Esophagus (tissue), 2 donors: ENCODE data around the gene RNF4. TPM values are rescaled to one million over a fixed set of nuclear protein-coding genes. Genes with fewer than 3 reads are reported as not detected.
"Not testable (repeated sequence)": the region's sequence is repeated elsewhere in the genome, so short reads cannot be mapped to it uniquely, and the experiment has no call there.

Experiments
- H3K27ac ChIP-seq, 2 donors: one replicate each; pipeline ENCODE4 v1.5.1; 2013; ENCODE audit warnings: low read depth in 2 of 2, mild to moderate bottlenecking in 2 of 2, inconsistent platforms in 1 of 2, low read length in 1 of 2, moderate library complexity in 1 of 2
- H3K27me3 ChIP-seq, 2 donors: one replicate each; pipeline ENCODE4 v1.6.1; 2013; ENCODE audit warnings: low read length in 2 of 2, control low read depth in 1 of 2, mild to moderate bottlenecking in 1 of 2; ENCODE audit not compliant: insufficient read depth in 2 of 2, control insufficient read depth in 1 of 2
- H3K36me3 ChIP-seq, 2 donors: one replicate each; pipeline ENCODE4 v1.6.1; 2013; ENCODE audit warnings: low read length in 1 of 2; ENCODE audit not compliant: control insufficient read depth in 2 of 2, insufficient read depth in 2 of 2
- H3K4me1 ChIP-seq, 2 donors: one replicate each; pipeline ENCODE4 v1.6.1; 2013; ENCODE audit warnings: low read length in 1 of 2; ENCODE audit not compliant: control insufficient read depth in 2 of 2, insufficient read depth in 2 of 2
- H3K4me3 ChIP-seq, 2 donors: one replicate each; pipeline ENCODE4 v1.5.1; 2013; ENCODE audit warnings: low read length in 2 of 2, mild to moderate bottlenecking in 2 of 2, low read depth in 1 of 2, moderate library complexity in 1 of 2
- H3K9me3 ChIP-seq, 2 donors: one replicate each; pipeline ENCODE4 v1.6.1; 2013; ENCODE audit warnings: mild to moderate bottlenecking in 2 of 2, low read depth in 1 of 2, low read length in 1 of 2, moderate library complexity in 1 of 2; ENCODE audit not compliant: control insufficient read depth in 2 of 2, insufficient read depth in 1 of 2
- WGBS, 2 donors: extraction: QIAGEN DNeasy Blood & Tissue Kit; methylation state at CpG; one replicate each; pipeline ENCODE4 v1.1.7; 2013; 5-methylcytosine and 5-hydroxymethylcytosine counted together
- polyA plus RNA-seq, 2 donors: library from polyadenylated mRNA; stranded (reverse); fragments of 200-250 nt; gene quantifications; one replicate each; pipeline ENCODE4 v1.2.3, GENCODE V29; 2013
- donor health status: healthy with polysubstance abuse.
- donor health status: Bipolar disorder and iron deficiency.

Gene RNF4
- polyA plus RNA-seq, 2 donors, result 14.3 to 18.3 TPM

GRCh38 chr4:2514944-2515343 lies 46.0 kb downstream of the RNF4 start:
- H3K36me3 ChIP-seq, result peaks cover 11 to 38% of the 10 kb centered on the region in 2 donors
- H3K4me3 ChIP-seq, H3K4me1 ChIP-seq, H3K27me3 ChIP-seq, H3K27ac ChIP-seq, H3K9me3 ChIP-seq: not testable (repeated sequence)
- WGBS, 2 donors, result 77 to 84% methylated on average over 11 of the region's 11 CpGs

GRCh38 chr4:2515830-2516550 lies 47.1 kb downstream of the RNF4 start:
- Histone ChIP-seq H3K27ac (no peak overlapping the region), H3K27me3 (no peaks in the 10 kb centered on the region), H3K36me3 (peaks cover 11 to 31% of the 10 kb centered on the region in 2 donors), H3K4me1 (no peaks in the 10 kb centered on the region), H3K4me3 (no peak overlapping the region), H3K9me3 (no peaks in the 10 kb centered on the region)
- 67 to 68% methylated on average over 4 of the region's 4 CpGs for WGBS, 2 donors

- Histone ChIP-seq H3K4me1 (no peaks in the 10 kb centered on the region), H3K36me3 (peaks cover 11 to 31% of the 10 kb centered on the region in 2 donors), H3K27me3 (no peaks in the 10 kb centered on the region), H3K27ac (no peak overlapping the region), H3K4me3 (no peak overlapping the region), H3K9me3 (no peaks in the 10 kb centered on the region)
- 89 to 95% methylated on average over 2 of the region's 2 CpGs for WGBS, 2 donors
Measured at GRCh38 chr4:2516635-2517034, 47.7 kb downstream of the RNF4 start.

- Histone ChIP-seq H3K27ac (no peak overlapping the region), H3K9me3 (no peaks in the 10 kb centered on the region), H3K4me3 (no peak overlapping the region), H3K36me3 (no peaks in the 10 kb centered on the region), H3K27me3 (no peaks in the 10 kb centered on the region), H3K4me1 (no peaks in the 10 kb centered on the region)
- 96 to 97% methylated on average over 9 of the region's 9 CpGs for WGBS, 2 donors
Measured at GRCh38 chr4:2526559-2526958, 57.7 kb downstream of the RNF4 start.

- Histone ChIP-seq H3K4me1 (peaks cover 0 to 7% of the 10 kb centered on the region in 2 donors), H3K36me3 (no peaks in the 10 kb centered on the region), H3K27ac (peak overlapping the region; percentile 80 to 88), H3K27me3 (no peaks in the 10 kb centered on the region), H3K9me3 (no peaks in the 10 kb centered on the region), H3K4me3 (peak overlapping the region in 1 of 2 donors; percentile 76)
- WGBS, 2 donors, result 59 to 64% methylated on average over 5 of the region's 5 CpGs
Measured at GRCh38 chr4:2534904-2535375, 66.0 kb downstream of the RNF4 start.

- WGBS, 2 donors, result 2 to 4% methylated on average over 51 to 77 of the region's 77 CpGs
Measured at GRCh38 chr4:2535376-2536192, 66.7 kb downstream of the RNF4 start.

GRCh38 chr4:2536193-2537010 lies 67.5 kb downstream of the RNF4 start, which contains the start of gene FAM193A:
TSS of gene FAM193A (plus strand) at chr4:2536647. CDS start at chr4:2536916, 269 bp downstream.
- 0% methylated on average over 34 to 104 of the region's 106 CpGs for WGBS, 2 donors

More at GRCh38 chr4:2535376-2536192, 66.7 kb downstream of the RNF4 start:
- H3K4me1 ChIP-seq, result peaks cover 0 to 7% of the 10 kb centered on the region in 2 donors
- H3K9me3 ChIP-seq, result no peaks in the 10 kb centered on the region
- no peaks in the 10 kb centered on the region for H3K36me3 ChIP-seq
- no peaks in the 10 kb centered on the region for H3K27me3 ChIP-seq
- H3K27ac ChIP-seq, result peak overlapping the region; percentile 80 to 88
- peak overlapping the region; percentile 65 to 76 for H3K4me3 ChIP-seq

GRCh38 chr4:2537011-2537830 lies 68.3 kb downstream of the RNF4 start:
- peaks cover 0 to 7% of the 10 kb centered on the region in 2 donors for H3K4me1 ChIP-seq
- WGBS, 2 donors, result 0 to 1% methylated on average over 55 to 103 of the region's 103 CpGs

More at GRCh38 chr4:2536193-2537010, 67.5 kb downstream of the RNF4 start, which contains the start of gene FAM193A:
- H3K36me3 ChIP-seq, result no peaks in the 10 kb centered on the region
- no peaks in the 10 kb centered on the region for H3K27me3 ChIP-seq
- H3K4me1 ChIP-seq, result peaks cover 0 to 7% of the 10 kb centered on the region in 2 donors
- peak within 1 kb of the TSS; percentile 82 to 99 for H3K4me3 ChIP-seq
- H3K9me3 ChIP-seq, result no peaks in the 10 kb centered on the region
- H3K27ac ChIP-seq, result peak within 1 kb of the TSS; percentile 88 to 99

More at GRCh38 chr4:2537011-2537830, 68.3 kb downstream of the RNF4 start:
- Histone ChIP-seq H3K27me3 (no peaks in the 10 kb centered on the region), H3K9me3 (no peaks in the 10 kb centered on the region), H3K4me3 (peak overlapping the region; percentile 82 to 99), H3K27ac (peak overlapping the region; percentile 87 to 99), H3K36me3 (no peaks in the 10 kb centered on the region)
